DND-41 (cell line): ENCODE data around the gene RCBTB1.

Experiments used
- EZH2 ChIP-seq: IDR thresholded peaks from 3 replicates; pipeline ENCODE4 v1.6.1; 2012; ENCODE audit warnings: borderline replicate concordance, low read depth, mild to moderate bottlenecking, moderate library complexity, low read length, inconsistent platforms; ENCODE audit not compliant: severe bottlenecking
- TF ChIP-seq, protein P1 (sequence below): IDR thresholded peaks from 2 replicates; pipeline ENCODE4 v1.5.1; 2012; ENCODE audit warnings: borderline replicate concordance, low read length, moderate library complexity, mild to moderate bottlenecking; ENCODE audit not compliant: poor library complexity, severe bottlenecking; ENCODE audit errors: extremely low read depth

- TF ChIP-seq, protein P1, sequence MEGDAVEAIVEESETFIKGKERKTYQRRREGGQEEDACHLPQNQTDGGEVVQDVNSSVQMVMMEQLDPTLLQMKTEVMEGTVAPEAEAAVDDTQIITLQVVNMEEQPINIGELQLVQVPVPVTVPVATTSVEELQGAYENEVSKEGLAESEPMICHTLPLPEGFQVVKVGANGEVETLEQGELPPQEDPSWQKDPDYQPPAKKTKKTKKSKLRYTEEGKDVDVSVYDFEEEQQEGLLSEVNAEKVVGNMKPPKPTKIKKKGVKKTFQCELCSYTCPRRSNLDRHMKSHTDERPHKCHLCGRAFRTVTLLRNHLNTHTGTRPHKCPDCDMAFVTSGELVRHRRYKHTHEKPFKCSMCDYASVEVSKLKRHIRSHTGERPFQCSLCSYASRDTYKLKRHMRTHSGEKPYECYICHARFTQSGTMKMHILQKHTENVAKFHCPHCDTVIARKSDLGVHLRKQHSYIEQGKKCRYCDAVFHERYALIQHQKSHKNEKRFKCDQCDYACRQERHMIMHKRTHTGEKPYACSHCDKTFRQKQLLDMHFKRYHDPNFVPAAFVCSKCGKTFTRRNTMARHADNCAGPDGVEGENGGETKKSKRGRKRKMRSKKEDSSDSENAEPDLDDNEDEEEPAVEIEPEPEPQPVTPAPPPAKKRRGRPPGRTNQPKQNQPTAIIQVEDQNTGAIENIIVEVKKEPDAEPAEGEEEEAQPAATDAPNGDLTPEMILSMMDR: no peak
- no peak for TF ChIP-seq EZH2
These were observed 88.1 kb downstream of the RCBTB1 start for GRCh38 chr13:49497272-49497671.
